GM18873 (cell line): ENCODE results near the gene IL6R.
"Not testable (repeated sequence)": the region's sequence is repeated elsewhere in the genome, so short reads cannot be mapped to it uniquely, and the experiment has no call there.

Source experiments
- ATAC-seq: cut with Tn5 transposase; IDR thresholded peaks from one replicate; pipeline ENCODE4 v1.9.1; 2021; ENCODE audit warnings: mild to moderate bottlenecking, moderate library complexity, moderate number of reproducible peaks; ENCODE audit not compliant: unreplicated experiment, low FRiP score

Gene IL6R

GRCh38 chr1:154471304-154471703, 66.2 kb downstream of the IL6R start:
- ATAC-seq, result no peak

GRCh38 chr1:154474802-154475201, 69.7 kb downstream of the IL6R start:
- no peak for ATAC-seq

GRCh38 chr1:154476791-154477190, 71.6 kb downstream of the IL6R start:
- no peak for ATAC-seq

GRCh38 chr1:154478013-154478412, 72.9 kb downstream of the IL6R start:
- no peak for ATAC-seq

- ATAC-seq, result no peak
These were observed 73.5 kb downstream of the IL6R start for GRCh38 chr1:154478639-154479038.

- no peak for ATAC-seq
These were observed 74.8 kb downstream of the IL6R start for GRCh38 chr1:154479764-154480421.

- ATAC-seq, result no peak
These were observed 75.9 kb downstream of the IL6R start for GRCh38 chr1:154481053-154481452.

- ATAC-seq, result no peak
These were observed 79.0 kb downstream of the IL6R start for GRCh38 chr1:154483941-154484803.

- no peak for ATAC-seq
These were observed 80.0 kb downstream of the IL6R start for GRCh38 chr1:154485106-154485505.

GRCh38 chr1:154485910-154486496, 80.9 kb downstream of the IL6R start:
- ATAC-seq, result no peak

- not testable (repeated sequence) for ATAC-seq
These were observed 81.6 kb downstream of the IL6R start for GRCh38 chr1:154486756-154487155.

GRCh38 chr1:154488922-154489321, 83.8 kb downstream of the IL6R start:
- no peak for ATAC-seq

GRCh38 chr1:154489695-154490274, 84.6 kb downstream of the IL6R start:
- no peak for ATAC-seq

- no peak for ATAC-seq
These were observed 85.2 kb downstream of the IL6R start for GRCh38 chr1:154490317-154490716.

GRCh38 chr1:154492115-154492514, 87.0 kb downstream of the IL6R start:
- no peak for ATAC-seq

- ATAC-seq, result no peak
These were observed 88.1 kb downstream of the IL6R start for GRCh38 chr1:154493276-154493675.

- no peak for ATAC-seq
These were observed 90.5 kb downstream of the IL6R start for GRCh38 chr1:154495496-154496273.

GRCh38 chr1:154496383-154496782, 91.2 kb downstream of the IL6R start:
- no peak for ATAC-seq

- ATAC-seq, result no peak
These were observed 92.1 kb downstream of the IL6R start for GRCh38 chr1:154497026-154497806.

GRCh38 chr1:154499446-154499845, 94.3 kb downstream of the IL6R start:
- ATAC-seq, result no peak
